A549 treated with AZD9567 at 1 μM for 4 hours (cell line): ENCODE measurements around the gene IVNS1ABP. TPM values are rescaled to one million over a fixed set of nuclear protein-coding genes. Genes with fewer than 3 reads are reported as not detected.

Experiments
- total RNA-seq: library from RNA; stranded (reverse); fragments of 200-300 nt; extraction: Qiagen RNA extraction; gene quantifications from 5 replicates; pipeline ENCODE4 v1.2.3, GENCODE V29; 2022; ENCODE audit not compliant: insufficient read depth

Gene IVNS1ABP
- 22.6 to 32.3 TPM (median 26.0 TPM) in 5 replicates for total RNA-seq

DNA sequence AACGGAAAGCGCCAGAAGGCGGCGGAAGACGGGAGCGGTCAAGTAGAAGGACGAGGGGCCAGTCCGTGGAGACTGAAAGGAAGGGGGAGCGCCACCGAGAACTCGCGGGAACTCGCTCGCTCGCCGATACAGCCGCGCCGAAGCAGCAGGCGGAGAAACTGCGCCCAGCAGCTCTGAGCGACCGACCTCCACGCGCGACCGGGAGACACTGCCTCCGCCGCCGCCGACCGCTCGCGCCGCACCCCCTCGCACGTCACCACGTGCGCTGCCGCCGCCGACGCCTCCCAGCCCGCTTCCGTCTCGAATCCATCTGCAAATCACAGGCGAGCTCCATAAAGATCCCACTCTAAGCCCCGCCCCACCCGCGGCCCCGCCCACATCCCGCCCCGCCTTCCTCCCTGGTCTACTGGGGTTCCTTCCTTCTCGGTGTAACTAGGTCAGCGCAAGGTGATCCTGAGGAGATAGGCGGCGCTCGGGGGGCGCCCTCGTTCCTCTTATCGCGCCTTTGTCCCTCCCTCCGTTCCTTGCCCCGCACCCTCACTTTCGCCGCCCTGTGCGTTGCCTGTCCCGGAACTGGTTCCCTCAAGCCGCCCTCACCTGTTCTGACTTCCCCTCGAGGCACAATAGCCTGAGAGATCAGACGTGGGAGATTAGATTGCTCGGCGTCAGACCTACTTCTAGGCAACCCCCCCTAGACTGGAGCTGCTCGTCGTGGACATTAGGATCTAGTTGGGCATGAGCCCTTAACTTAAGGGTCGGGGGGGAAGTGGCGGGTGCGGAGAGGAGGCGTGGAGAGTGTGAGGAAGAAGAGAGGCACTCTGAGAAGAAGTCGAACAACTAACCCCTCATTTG, at the start of gene IVNS1ABP:
IVNS1ABP (minus strand) TSS at position 210 of the 852 bp plus-strand sequence. CDS start 7,750 bp downstream, outside the sequence.

Other genes with a start within 250 kb of the IVNS1ABP start
- gene TRMT1L, start 160.3 kb downstream of the IVNS1ABP start, total RNA-seq: 11.5 to 21.1 TPM (median 11.9 TPM) in 5 replicates
- 1.2 to 2.0 TPM (median 1.4 TPM) in 5 replicates for gene SWT1, start 160.1 kb downstream of the IVNS1ABP start, total RNA-seq